Panc1 (cell line): Measurements from ENCODE around the gene NECAP2. TPM values are rescaled to one million over a fixed set of nuclear protein-coding genes. Genes with fewer than 3 reads are reported as not detected.

Experiments
- ATAC-seq: fragments of 200-7000 bp; cut with Tn5 transposase; 2 replicates; pipeline ENCODE4 v1.9.1; 2020; ENCODE audit warnings: mild to moderate bottlenecking, moderate library complexity
- BruUV-seq: library from RNA; stranded (reverse); fragments of 400-500 nt; replicated peaks from 2 replicates; lab custom pipeline; 2021; lab: Mats Ljungman, UMichigan
- CTCF ChIA-PET: fragments of 300-600 bp; sonication (Branson Sonifier 250); formaldehyde crosslinking; loops from one replicate; lab custom pipeline; 2022; ENCODE audit warnings: antibody characterized with exemption; lab: Charles Lee
- POLR2A ChIA-PET: fragments of 300-600 bp; sonication (Branson Sonifier 250); formaldehyde crosslinking; loops from one replicate; lab custom pipeline; 2022; ENCODE audit warnings: antibody characterized with exemption; lab: Charles Lee
- DNase-seq: peaks from one replicate; pipeline ENCODE4 v3.0.0-alpha.2; 2010; ENCODE audit warnings: low read depth, low spot score
- H3K27ac ChIP-seq: 2 replicates; pipeline ENCODE4 v1.5.1; 2011; ENCODE audit warnings: mild to moderate bottlenecking, low read length, inconsistent platforms
- H3K27me3 ChIP-seq: fragments of 200-500 bp; sonication (Bioruptor generic); 2 replicates; pipeline ENCODE4 v1.6.0; 2014; ENCODE audit warnings: low read length, inconsistent platforms; ENCODE audit not compliant: control insufficient read depth, insufficient read depth
- H3K36me3 ChIP-seq: fragments of 200-500 bp; sonication (Bioruptor generic); 2 replicates; pipeline ENCODE4 v1.5.1; 2014; ENCODE audit warnings: inconsistent platforms, mild to moderate bottlenecking, low read length, moderate library complexity; ENCODE audit not compliant: control insufficient read depth, insufficient read depth
- H3K4me1 ChIP-seq: 2 replicates; pipeline ENCODE4 v1.5.1; 2011; ENCODE audit warnings: inconsistent platforms, mild to moderate bottlenecking, low read length, moderate library complexity; ENCODE audit not compliant: control insufficient read depth, insufficient read depth
- H3K4me3 ChIP-seq, 2 experiments: 2 replicates each; pipeline ENCODE4 v1.5.1; 2011 to 2012; ENCODE audit warnings: low read depth in 2 of 2, low read length in 2 of 2, mild to moderate bottlenecking in 2 of 2, inconsistent platforms in 1 of 2, moderate library complexity in 1 of 2
- H3K9me3 ChIP-seq: fragments of 200-500 bp; sonication (Bioruptor generic); 2 replicates; pipeline ENCODE4 v1.5.1; 2014; ENCODE audit warnings: low read depth, mild to moderate bottlenecking, inconsistent platforms, low read length, moderate library complexity; ENCODE audit not compliant: control insufficient read depth, insufficient read depth
- CTCF ChIP-seq: fragments of 450-650 bp; IDR thresholded peaks from 2 replicates; pipeline ENCODE4 v1.5.1; 2017; ENCODE audit warnings: mild to moderate bottlenecking
- POLR2AphosphoS5 ChIP-seq: IDR thresholded peaks from 2 replicates; pipeline ENCODE4 v1.6.1; 2012; ENCODE audit warnings: mild to moderate bottlenecking, low read depth, low read length, moderate library complexity
- REST ChIP-seq, 2 experiments: IDR thresholded peaks; 2 replicates each; pipeline ENCODE4 v1.6.1; 2011 to 2012; ENCODE audit warnings: low read depth in 2 of 2, control low read depth in 1 of 2, low read length in 1 of 2, mild to moderate bottlenecking in 1 of 2, moderate library complexity in 1 of 2; ENCODE audit not compliant: insufficient read depth in 1 of 2
- SIN3A ChIP-seq: IDR thresholded peaks from 2 replicates; pipeline ENCODE4 v1.6.1; 2012; ENCODE audit warnings: low read depth, mild to moderate bottlenecking, low read length, moderate library complexity, borderline replicate concordance; ENCODE audit not compliant: insufficient read depth
- TCF7L2 ChIP-seq: IDR thresholded peaks from 2 replicates; pipeline ENCODE4 v1.6.1; 2011; ENCODE audit warnings: mild to moderate bottlenecking, low read depth, low read length, inconsistent platforms
- in situ Hi-C: cut with HindIII; loops from 2 replicates; pipeline ENCODE4 v1.10.0; 2016; ENCODE audit warnings: low sequenced_read_pairs, low pct_unique_long_range_greater_than_20kb
- intact Hi-C: fragments of 100-400 bp; cut with micrococcal nuclease; formaldehyde crosslinking; loops from one replicate; pipeline ENCODE4 v1.10.0; 2022; ENCODE audit not compliant: unreplicated experiment
- total RNA-seq: library from RNA; stranded (reverse); gene quantifications from one replicate; pipeline ENCODE4 v1.2.1, GENCODE V29; 2021; ENCODE audit not compliant: unreplicated experiment

NECAP2 gene
- total RNA-seq, 1 experiment from 2014 or later = 56.8 TPM

- H3K9me3 ChIP-seq = no peaks in the 10 kb centered on the region
- no peak for DNase-seq
- BruUV-seq = no TSS peak
- no peak for ATAC-seq
- ChIA-PET POLR2A (no interaction called here), CTCF (no interaction called here)
- no peak overlapping the region for H3K4me3 ChIP-seq
- no peak overlapping the region for H3K27ac ChIP-seq
- H3K36me3 ChIP-seq = no peaks in the 10 kb centered on the region; the same call in none of the 2 replicates
- no peaks in the 10 kb centered on the region for H3K4me1 ChIP-seq
- intact Hi-C loops = no loop called here
- TF ChIP-seq SIN3A = no peak
- TF ChIP-seq REST (IDR thresholded peaks at IDR 0.05; ENCODE audit: insufficient read depth in 1 of 2, low read depth in 2 of 2, low read length in 1 of 2) = no peak
- TF ChIP-seq TCF7L2 = no peak
- TF ChIP-seq CTCF = no peak
- no peak for TF ChIP-seq POLR2AphosphoS5
- in situ Hi-C loops = no loop called here
- H3K27me3 ChIP-seq = no peaks in the 10 kb centered on the region
Observed at GRCh38 chr1:16442265-16442664, 1.7 kb downstream of the NECAP2 start.

DNA sequence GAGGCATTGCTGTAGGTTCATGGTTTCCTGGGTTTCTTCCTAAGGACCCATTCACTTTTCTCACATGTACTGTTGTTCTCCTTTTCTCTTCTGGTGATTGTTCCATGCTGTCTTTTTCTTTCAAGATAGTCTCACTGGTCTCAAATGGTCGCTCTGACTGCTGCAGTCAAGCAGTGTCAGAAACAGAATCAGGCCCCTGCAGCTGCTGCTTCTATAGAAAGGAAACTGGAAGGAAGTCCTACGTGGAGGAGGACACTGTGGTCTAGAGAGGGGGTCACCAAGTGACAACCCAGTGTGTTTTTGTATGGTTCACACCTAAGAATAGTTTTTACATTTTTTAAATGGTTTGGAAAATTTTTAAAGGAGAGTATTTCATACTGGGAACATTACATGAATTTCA lies 2.4 kb downstream of the NECAP2 start:
- ATAC-seq (no peak), DNase-seq (no peak)
- H3K36me3 ChIP-seq = peaks cover under 1% of the 10 kb centered on the region
- no peak for TF ChIP-seq REST (IDR thresholded peaks at IDR 0.05; ENCODE audit: insufficient read depth in 1 of 2, low read depth in 2 of 2, low read length in 1 of 2)
- TF ChIP-seq SIN3A = no peak
- no peaks in the 10 kb centered on the region for H3K9me3 ChIP-seq
- H3K4me1 ChIP-seq = no peaks in the 10 kb centered on the region
- no TSS peak for BruUV-seq
- POLR2A ChIA-PET = no interaction called here
- in situ Hi-C loops (no loop called here), intact Hi-C loops (no loop called here)
- H3K4me3 ChIP-seq = no peak overlapping the region
- H3K27me3 ChIP-seq = no peaks in the 10 kb centered on the region
- H3K27ac ChIP-seq = no peak overlapping the region
- CTCF ChIA-PET = no interaction called here
